Measurements from ENCODE around the gene MAP3K7. TPM values are rescaled to one million over a fixed set of nuclear protein-coding genes. Genes with fewer than 3 reads are reported as not detected.

The MAP3K7 gene
- total RNA-seq, 1 experiment from 2014 or later = 26.6 TPM

DNA sequence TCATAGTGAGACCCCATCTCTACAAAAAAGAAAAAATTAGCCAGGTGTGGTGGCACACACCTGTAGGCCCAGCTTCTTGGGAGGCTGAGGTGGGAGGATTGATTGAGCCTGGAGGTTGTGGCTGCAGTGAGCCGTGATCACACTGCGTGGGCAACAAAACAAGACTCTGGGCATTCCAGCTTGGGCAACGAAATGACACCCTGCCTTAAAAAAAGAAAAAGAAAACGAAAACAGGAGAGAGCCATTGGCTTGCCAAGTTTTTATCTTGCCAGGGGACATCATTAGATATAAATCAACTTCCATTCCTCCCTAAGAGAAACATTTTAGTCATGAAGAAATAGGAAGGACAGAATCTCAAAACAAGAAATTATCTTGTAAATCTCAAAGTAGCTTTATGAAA, 109.5 kb downstream of the MAP3K7 start:
- TF ChIP-seq EGR1 (IDR thresholded peaks at IDR 0.05; ENCODE audit: low read depth) (no peak), TCF7L2 (IDR thresholded peaks at IDR 0.05; ENCODE audit: borderline replicate concordance, extremely low read depth, insufficient read depth, insufficient read length) (no peak), ELF1 (IDR thresholded peaks at IDR 0.05; ENCODE audit: borderline replicate concordance, low read depth) (no peak)
- no peaks in the 10 kb centered on the region for H3K36me3 ChIP-seq (ENCODE audit: control insufficient read depth in 1 of 2, insufficient read depth in 2 of 2, low read length in 2 of 2)

DNA sequence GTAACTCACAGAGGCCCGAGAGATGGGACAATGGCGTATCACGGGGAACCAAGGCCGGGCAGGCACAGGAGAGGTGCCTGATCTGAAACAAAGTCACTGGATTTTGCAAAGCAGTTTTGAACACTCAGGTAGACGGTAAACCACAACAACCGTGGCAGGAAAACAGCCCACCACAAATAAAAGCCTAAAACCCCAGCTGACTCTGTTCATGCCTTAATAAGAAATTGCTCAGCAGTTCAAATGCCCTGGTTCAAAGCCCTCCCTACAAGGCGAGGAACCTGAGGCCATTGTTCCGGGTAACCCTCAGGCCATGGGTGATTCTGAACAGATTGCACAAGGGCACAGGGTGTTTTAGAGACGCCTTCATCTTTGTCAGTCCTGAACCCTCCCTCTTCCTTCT, 114.2 kb downstream of the MAP3K7 start:
- no TSS peak for BruUV-seq (replicated peaks)
- POLR2A ChIA-PET = no interaction called here
- intact Hi-C loops (cut with micrococcal nuclease) = no loop called here
- no peak for TF ChIP-seq EGR1 (IDR thresholded peaks at IDR 0.05; ENCODE audit: low read depth)
- TF ChIP-seq, protein P1, sequence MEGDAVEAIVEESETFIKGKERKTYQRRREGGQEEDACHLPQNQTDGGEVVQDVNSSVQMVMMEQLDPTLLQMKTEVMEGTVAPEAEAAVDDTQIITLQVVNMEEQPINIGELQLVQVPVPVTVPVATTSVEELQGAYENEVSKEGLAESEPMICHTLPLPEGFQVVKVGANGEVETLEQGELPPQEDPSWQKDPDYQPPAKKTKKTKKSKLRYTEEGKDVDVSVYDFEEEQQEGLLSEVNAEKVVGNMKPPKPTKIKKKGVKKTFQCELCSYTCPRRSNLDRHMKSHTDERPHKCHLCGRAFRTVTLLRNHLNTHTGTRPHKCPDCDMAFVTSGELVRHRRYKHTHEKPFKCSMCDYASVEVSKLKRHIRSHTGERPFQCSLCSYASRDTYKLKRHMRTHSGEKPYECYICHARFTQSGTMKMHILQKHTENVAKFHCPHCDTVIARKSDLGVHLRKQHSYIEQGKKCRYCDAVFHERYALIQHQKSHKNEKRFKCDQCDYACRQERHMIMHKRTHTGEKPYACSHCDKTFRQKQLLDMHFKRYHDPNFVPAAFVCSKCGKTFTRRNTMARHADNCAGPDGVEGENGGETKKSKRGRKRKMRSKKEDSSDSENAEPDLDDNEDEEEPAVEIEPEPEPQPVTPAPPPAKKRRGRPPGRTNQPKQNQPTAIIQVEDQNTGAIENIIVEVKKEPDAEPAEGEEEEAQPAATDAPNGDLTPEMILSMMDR (IDR thresholded peaks at IDR 0.05 in 2 of 3, conservative IDR thresholded peaks at IDR 0.05 in 1 of 3; ENCODE audit: borderline replicate concordance in 1 of 3, insufficient read depth in 1 of 3, low read depth in 2 of 3, low read length in 2 of 3) = no peak
- TF ChIP-seq, protein P2, sequence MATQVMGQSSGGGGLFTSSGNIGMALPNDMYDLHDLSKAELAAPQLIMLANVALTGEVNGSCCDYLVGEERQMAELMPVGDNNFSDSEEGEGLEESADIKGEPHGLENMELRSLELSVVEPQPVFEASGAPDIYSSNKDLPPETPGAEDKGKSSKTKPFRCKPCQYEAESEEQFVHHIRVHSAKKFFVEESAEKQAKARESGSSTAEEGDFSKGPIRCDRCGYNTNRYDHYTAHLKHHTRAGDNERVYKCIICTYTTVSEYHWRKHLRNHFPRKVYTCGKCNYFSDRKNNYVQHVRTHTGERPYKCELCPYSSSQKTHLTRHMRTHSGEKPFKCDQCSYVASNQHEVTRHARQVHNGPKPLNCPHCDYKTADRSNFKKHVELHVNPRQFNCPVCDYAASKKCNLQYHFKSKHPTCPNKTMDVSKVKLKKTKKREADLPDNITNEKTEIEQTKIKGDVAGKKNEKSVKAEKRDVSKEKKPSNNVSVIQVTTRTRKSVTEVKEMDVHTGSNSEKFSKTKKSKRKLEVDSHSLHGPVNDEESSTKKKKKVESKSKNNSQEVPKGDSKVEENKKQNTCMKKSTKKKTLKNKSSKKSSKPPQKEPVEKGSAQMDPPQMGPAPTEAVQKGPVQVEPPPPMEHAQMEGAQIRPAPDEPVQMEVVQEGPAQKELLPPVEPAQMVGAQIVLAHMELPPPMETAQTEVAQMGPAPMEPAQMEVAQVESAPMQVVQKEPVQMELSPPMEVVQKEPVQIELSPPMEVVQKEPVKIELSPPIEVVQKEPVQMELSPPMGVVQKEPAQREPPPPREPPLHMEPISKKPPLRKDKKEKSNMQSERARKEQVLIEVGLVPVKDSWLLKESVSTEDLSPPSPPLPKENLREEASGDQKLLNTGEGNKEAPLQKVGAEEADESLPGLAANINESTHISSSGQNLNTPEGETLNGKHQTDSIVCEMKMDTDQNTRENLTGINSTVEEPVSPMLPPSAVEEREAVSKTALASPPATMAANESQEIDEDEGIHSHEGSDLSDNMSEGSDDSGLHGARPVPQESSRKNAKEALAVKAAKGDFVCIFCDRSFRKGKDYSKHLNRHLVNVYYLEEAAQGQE (IDR thresholded peaks at IDR 0.05; ENCODE audit: low read depth) = no peak
- no peak for TF ChIP-seq ELF1 (IDR thresholded peaks at IDR 0.05; ENCODE audit: borderline replicate concordance, low read depth)
- no peak for TF ChIP-seq SIN3A (IDR thresholded peaks at IDR 0.05; ENCODE audit: low read depth)
- no peak for TF ChIP-seq POLR2A (IDR thresholded peaks at IDR 0.05; ENCODE audit: borderline replicate concordance, extremely low read depth, insufficient read depth, insufficient read length)
- TF ChIP-seq SRF (IDR thresholded peaks at IDR 0.05; ENCODE audit: low read depth) = no peak
- no peak for TF ChIP-seq ZFX (IDR thresholded peaks at IDR 0.05)
- TF ChIP-seq EZH2phosphoT487 (IDR thresholded peaks at IDR 0.05; ENCODE audit: borderline replicate concordance) = no peak
- no peak for TF ChIP-seq POLR2AphosphoS5 (IDR thresholded peaks at IDR 0.05; ENCODE audit: low read depth, low read length)
- TF ChIP-seq CEBPB (IDR thresholded peaks at IDR 0.05; ENCODE audit: low read depth) = no peak
- TF ChIP-seq FOSL1 (IDR thresholded peaks at IDR 0.05; ENCODE audit: low read depth) = no peak
- TF ChIP-seq JUND (IDR thresholded peaks at IDR 0.05) = no peak
- TF ChIP-seq TCF7L2 (IDR thresholded peaks at IDR 0.05; ENCODE audit: borderline replicate concordance, extremely low read depth, insufficient read depth, insufficient read length) = no peak
- TF ChIP-seq, protein P3, sequence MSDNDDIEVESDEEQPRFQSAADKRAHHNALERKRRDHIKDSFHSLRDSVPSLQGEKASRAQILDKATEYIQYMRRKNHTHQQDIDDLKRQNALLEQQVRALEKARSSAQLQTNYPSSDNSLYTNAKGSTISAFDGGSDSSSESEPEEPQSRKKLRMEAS (IDR thresholded peaks at IDR 0.05) = no peak
- TF ChIP-seq CBX3 (IDR thresholded peaks at IDR 0.05; ENCODE audit: low read depth) = no peak

More for the DNA sequence above, 109.5 kb downstream of the MAP3K7 start:
- Histone ChIP-seq H3K27me3 (ENCODE audit: insufficient read depth, low read length) (no peaks in the 10 kb centered on the region), H3K4me1 (ENCODE audit: control insufficient read depth in 1 of 2, insufficient read depth in 2 of 2, low read length in 2 of 2) (peaks cover 0 to 11% of the 10 kb centered on the region in 2 experiments; a peak in 2 of 4 replicates), H3K9me3 (ENCODE audit: control insufficient read depth in 1 of 2, insufficient read depth in 1 of 2, low read depth in 1 of 2, low read length in 2 of 2) (no peaks in the 10 kb centered on the region), H2AFZ (ENCODE audit: low read depth, low read length, poor library complexity, severe bottlenecking) (no peak overlapping the region), H4K20me1 (ENCODE audit: insufficient read depth) (no peaks in the 10 kb centered on the region), H3K27ac (ENCODE audit: low read depth, low read length) (no peak overlapping the region), H3K4me3 (replicated peaks in 1 of 2; ENCODE audit: low read depth in 1 of 2, low read length in 2 of 2) (no peak overlapping the region), H3K9me2 (ENCODE audit: insufficient read depth) (no peaks in the 10 kb centered on the region), H3K4me2 (ENCODE audit: low read length) (no peak overlapping the region), H3K79me2 (ENCODE audit: insufficient read depth, low read length) (no peaks in the 10 kb centered on the region), H3K9ac (ENCODE audit: low read length) (no peak overlapping the region)
- intact Hi-C loops (cut with micrococcal nuclease) = loop anchor here (5.0 kb wide), 2 partner anchors 1045 to 1110 kb away; partner anchors contain the start of gene ANKRD6
- POLR2A ChIA-PET = no interaction called here
- RAD21 ChIA-PET (ENCODE audit: low non-redundant PET in 1 of 2, low total read pairs in 2 of 2, uncharacterized antibody in 2 of 2, unreplicated experiment in 2 of 2) = interaction anchor here (0.7 to 3.0 kb wide), 3 partner anchors 351 to 537 kb away, joined by 3 to 22 read pairs (median 6); no protein-coding TSS in a partner anchor
- DNase-seq (ENCODE audit: low read depth, low spot score) (no peak), ATAC-seq (no peak)
- CTCF ChIA-PET = interaction anchor here (1.0 to 5.6 kb wide), 6 partner anchors 11 to 538 kb away, joined by 3 to 165 read pairs (median 4); no protein-coding TSS in a partner anchor
- BruUV-seq (replicated peaks) = no TSS peak

More for the DNA sequence above, 114.2 kb downstream of the MAP3K7 start:
- H3K27me3 ChIP-seq (ENCODE audit: insufficient read depth, low read length) = no peaks in the 10 kb centered on the region
- no peaks in the 10 kb centered on the region for H3K9me3 ChIP-seq (ENCODE audit: control insufficient read depth in 1 of 2, insufficient read depth in 1 of 2, low read depth in 1 of 2, low read length in 2 of 2)
- H3K4me3 ChIP-seq (replicated peaks in 1 of 2; ENCODE audit: low read depth in 1 of 2, low read length in 2 of 2) = no peak overlapping the region
- no peaks in the 10 kb centered on the region for H3K79me2 ChIP-seq (ENCODE audit: insufficient read depth, low read length)
- no peaks in the 10 kb centered on the region for H4K20me1 ChIP-seq (ENCODE audit: insufficient read depth)
- H3K9ac ChIP-seq (ENCODE audit: low read length) = no peak overlapping the region
- H2AFZ ChIP-seq (ENCODE audit: low read depth, low read length, poor library complexity, severe bottlenecking) = no peak overlapping the region
- ChIA-PET CTCF (interaction anchor here (1.6 kb wide), 1 partner anchor 532 kb away, joined by 6 read pairs; no protein-coding TSS in a partner anchor), RAD21 (ENCODE audit: low non-redundant PET in 1 of 2, low total read pairs in 2 of 2, uncharacterized antibody in 2 of 2, unreplicated experiment in 2 of 2) (no interaction called here)
- DNase-seq (ENCODE audit: low read depth, low spot score) = no peak
- no peak overlapping the region for H3K4me2 ChIP-seq (ENCODE audit: low read length)
- ATAC-seq = no peak
- no peaks in the 10 kb centered on the region for H3K36me3 ChIP-seq (ENCODE audit: control insufficient read depth in 1 of 2, insufficient read depth in 2 of 2, low read length in 2 of 2)
- H3K27ac ChIP-seq (ENCODE audit: low read depth, low read length) = no peak overlapping the region
- H3K9me2 ChIP-seq (ENCODE audit: insufficient read depth) = no peaks in the 10 kb centered on the region
- no peaks in the 10 kb centered on the region for H3K4me1 ChIP-seq (ENCODE audit: control insufficient read depth in 1 of 2, insufficient read depth in 2 of 2, low read length in 2 of 2)

All from HCT116 (cell line).